ENCODE measurements around the gene ZMIZ1.
"Not testable (repeated sequence)": the region's sequence is repeated elsewhere in the genome, so short reads cannot be mapped to it uniquely, and the experiment has no call there.

Gene ZMIZ1

GRCh38 chr10:79274279-79275104 lies 205.7 kb downstream of the ZMIZ1 start:
- DNase-seq = peak; percentile 70

GRCh38 chr10:79275105-79275430 lies 206.3 kb downstream of the ZMIZ1 start:
- no peak for DNase-seq

DNA sequence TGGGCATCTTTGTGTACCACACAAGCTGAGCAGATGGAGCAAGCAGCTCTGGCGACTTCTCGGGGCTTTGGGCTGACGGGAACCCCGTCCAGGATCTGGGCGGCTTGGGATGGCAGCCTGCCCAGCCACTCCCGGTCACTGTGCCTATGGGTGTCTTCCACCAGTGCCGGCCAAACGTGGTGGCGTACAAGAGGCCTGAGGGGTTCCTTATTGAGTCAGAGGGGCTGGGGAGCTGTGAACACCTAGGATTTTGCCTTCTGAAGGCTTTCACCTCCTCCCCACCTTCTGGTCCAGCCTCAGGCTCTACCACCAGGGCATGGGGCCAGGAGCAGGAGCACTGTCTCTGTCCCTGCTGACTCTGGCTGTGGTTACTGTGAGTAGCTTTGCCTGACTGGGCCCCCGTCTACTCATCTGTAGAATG lies 206.7 kb downstream of the ZMIZ1 start:
- no peak for DNase-seq

GRCh38 chr10:79277579-79278269 lies 209.0 kb downstream of the ZMIZ1 start:
- DNase-seq = no peak

DNA sequence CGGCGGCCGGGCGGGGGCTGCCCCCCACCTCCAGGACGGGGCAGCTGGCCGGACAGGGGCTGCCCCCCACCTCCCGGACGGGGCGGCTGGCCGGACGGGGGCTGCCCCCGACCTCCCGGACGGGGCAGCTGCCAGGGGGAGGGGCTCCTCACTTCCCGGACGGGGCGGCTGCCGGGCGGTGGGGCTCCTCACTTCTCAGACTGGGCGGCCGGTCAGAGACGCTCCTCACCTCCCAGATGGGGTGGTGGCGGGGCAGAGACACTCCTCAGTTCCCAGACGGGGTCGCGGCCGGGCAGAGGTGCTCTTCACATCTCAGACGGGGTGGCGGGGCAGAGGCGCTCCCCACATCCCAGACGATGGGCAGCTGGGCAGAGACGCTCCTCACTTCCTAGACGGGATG lies 210.3 kb downstream of the ZMIZ1 start:
- not testable (repeated sequence) for DNase-seq

DNA sequence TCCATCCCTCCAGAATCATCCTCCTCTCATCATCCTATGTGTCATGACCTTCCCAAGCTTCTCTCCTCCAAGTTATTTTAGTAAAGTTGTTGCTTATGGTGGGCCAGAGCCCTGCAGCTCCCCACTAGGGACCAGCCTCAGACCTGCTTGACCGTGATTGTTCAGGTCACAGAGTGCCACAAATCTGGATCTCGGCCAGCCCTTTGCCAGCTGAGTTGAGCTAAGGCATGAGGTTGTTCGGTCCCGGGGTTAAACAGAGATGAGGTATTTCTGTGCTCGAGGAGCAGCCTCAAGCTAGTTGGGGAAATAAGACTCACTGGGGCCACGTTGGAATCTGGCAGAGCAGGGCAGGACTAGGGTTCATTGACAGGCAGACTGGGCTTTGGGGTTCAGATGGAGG lies 212.2 kb downstream of the ZMIZ1 start:
- DNase-seq = no peak

DNA sequence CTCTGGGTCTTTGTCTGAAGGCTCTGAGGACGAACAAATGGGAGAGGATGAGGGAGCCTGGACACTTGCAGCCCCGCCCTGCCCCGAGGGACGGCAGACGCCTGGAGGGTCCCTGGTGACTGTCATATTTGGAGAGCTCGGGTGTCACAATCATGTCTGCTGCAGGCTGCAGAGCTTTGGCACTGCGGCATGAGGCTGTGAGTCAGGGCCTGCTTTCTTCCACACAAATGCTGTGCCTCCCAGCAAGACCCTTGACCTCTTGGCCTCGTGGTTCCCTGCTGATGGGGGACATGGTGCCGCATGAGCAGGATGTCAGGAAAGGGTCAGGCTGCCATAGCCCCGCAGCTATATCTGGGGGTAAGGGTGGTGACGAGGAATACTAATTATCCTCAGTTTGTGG lies 213.6 kb downstream of the ZMIZ1 start:
- DNase-seq = no peak

DNA sequence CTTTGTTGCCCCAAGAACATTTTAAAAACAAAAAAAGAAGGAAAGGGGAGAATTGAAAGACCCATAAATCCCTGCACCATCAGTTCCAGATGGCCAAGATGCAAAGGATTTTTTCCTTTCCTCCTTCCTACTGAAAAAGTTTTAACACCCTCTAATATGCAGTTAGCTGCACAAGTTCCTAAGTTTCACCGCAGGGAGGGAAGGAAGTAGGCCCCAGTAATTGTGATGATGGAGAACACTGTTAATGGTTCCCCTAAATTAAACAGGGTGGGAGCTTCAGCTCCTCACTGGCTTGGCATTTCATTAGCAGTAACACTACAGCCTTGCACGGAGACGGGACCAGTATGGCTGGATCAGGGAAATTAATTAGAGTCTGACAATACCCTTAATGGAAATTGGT lies 214.8 kb downstream of the ZMIZ1 start:
- DNase-seq = no peak

DNA sequence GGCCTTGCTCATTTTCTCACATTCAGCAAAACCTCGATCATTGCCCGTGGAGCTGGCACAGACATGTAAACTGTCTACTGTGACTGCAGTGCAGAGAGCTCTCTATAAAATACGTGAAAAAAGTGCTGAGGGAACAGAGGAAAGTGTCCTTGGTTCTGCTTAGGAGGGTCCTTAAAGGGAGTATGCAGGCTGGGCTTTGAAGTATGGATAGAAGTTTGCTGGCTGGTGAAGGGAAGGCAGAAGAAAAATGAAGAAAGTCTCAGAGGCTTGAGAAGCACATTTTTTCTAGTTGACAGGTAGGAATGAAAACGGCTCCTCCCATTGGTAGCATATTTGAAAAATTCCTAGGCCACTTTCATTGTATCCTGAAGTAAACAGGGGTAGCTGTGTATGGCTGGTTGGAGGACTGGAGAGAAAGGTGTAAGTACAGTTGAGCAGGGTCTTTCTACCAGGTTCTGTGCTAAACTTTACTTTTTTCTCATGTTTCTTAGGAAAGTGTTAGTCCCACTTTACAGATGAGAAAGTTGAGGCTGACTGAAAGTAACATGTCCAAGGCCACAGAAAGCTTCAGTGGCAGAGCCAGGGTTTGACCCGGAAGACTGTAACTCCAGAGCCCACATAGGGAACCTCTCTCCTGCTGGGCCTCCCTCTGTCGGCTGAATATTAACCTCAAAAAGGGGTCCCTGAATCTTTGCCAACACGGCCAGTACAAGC lies 215.5 kb downstream of the ZMIZ1 start:
- no peak for DNase-seq

GRCh38 chr10:79285315-79286197 lies 216.8 kb downstream of the ZMIZ1 start:
- no peak for DNase-seq

DNA sequence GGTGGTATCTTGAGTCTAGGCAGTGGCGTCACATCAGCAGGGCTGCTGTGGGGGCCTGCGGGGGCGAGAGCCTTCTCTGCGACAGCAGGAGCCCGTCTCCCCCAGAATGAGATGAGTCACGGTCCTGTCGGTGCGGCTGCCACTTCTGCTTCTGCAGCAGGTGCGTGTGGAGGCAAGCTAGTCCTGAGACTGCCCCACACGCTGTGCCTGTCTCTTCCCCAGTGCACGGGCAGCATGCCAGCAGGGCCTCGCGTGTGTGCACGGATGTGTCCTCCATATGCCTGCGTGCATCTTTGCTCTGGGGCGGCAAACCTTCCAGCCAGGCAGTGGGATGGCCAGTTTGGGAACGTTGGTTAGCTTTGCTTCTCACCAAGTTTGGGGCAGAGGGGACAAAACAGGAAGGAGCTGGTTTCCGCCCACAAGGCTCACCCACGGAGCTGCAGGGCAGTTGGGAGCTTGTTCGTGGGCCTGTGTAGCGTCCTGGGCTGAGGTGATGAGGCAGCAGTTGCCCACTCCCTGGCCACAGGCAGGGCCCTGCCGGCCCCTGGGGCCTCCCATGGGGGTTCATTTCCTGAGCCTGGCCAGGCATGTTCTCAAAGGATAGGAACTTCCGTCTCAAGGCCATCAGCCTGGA lies 217.7 kb downstream of the ZMIZ1 start:
- peak; percentile 91 for DNase-seq

- DNase-seq = no peak
Measured at GRCh38 chr10:79287973-79288723, 219.4 kb downstream of the ZMIZ1 start.

GRCh38 chr10:79289801-79290200 lies 221.0 kb downstream of the ZMIZ1 start:
- DNase-seq = no peak

DNA sequence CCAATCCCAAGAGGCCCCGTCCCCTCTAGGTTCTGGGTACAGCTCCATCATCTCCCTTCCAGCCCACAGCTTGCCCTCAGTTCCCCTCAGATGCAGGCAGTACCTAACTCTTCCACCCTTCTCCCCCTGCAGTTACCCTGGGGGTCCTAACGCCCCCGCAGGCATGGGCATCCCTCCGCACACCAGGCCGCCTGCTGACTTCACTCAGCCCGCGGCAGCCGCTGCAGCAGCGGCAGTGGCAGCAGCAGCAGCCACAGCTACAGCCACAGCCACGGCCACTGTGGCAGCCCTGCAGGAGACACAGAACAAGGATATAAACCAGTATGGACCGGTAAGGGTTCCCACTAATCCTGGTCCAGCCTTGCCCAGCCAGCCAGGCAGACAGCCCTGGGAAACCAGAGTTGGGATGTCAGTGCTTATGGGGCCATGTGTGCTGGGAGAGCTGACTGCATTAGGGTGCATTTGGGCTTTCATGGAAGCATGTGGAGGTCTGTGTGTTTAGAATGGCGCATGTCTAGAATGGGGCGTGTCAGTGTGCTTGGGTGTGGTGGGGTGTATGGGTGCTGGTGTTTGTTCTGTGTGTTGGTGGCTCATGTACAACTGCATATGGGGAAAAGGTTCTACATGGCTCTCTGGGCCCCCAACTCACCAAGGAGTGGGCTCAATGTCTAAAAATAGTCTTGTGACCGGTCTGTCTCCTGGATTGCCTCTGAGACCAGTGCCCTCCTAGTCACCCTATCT lies 223.4 kb downstream of the ZMIZ1 start:
- no peak for DNase-seq

DNA sequence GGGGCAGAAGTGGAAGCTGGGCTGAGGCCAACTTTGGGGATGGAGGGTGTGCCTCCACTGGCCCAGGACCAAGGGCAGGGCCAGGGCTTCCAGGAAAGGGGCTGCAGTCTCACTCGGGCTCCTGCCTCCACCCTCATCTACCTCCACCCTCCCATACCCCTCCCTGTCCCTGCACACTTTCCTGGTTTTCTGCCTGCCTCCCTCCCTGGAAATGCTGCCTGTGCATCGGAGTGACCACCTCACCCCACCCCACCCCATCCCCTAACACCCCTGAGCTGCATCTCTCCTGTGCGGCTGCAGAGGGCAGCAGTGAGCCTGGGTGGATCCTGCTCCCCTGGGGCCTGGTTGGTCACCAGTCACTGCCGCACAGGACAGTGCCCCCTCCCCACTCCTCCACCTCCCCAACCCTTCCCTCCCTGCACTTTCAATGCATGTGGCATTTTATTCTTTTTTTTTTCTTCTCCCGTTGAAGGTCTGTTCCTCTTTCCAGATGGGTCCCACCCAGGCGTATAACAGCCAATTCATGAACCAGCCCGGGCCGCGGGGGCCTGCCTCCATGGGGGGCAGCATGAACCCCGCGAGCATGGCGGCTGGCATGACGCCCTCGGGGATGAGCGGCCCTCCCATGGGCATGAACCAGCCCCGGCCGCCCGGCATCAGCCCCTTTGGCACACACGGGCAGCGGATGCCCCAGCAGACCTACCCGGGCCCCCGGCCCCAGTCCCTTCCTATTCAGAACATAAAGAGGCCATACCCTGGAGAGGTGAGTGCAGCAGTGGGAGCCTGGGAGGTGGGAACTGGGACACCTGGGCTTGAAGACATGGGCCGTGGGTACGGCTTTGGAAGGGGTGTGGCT lies 224.4 kb downstream of the ZMIZ1 start:
- peak; percentile 51 for DNase-seq

- peak; percentile 74 for DNase-seq
Measured at GRCh38 chr10:79293841-79294581, 225.2 kb downstream of the ZMIZ1 start.

DNA sequence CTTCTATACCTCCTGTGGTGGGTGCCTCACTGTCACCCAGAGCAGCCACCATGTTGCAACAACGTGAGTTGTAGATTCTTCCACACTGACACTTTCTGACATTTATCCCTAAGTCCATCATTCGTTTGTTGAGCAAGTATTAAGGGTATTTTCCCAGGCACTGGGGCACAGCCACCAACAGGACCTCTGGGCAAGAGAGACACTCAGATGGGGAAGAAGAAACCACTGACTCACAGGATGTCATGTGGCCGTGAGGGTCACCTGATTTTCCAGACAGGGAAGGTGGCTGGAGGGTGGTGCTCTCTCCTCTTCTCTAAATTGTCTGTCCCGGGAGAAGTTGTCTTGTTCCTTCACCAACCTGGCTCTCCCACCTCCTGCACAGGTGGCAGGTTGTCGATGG lies 226.8 kb downstream of the ZMIZ1 start:
- peak; percentile 78 for DNase-seq

DNA sequence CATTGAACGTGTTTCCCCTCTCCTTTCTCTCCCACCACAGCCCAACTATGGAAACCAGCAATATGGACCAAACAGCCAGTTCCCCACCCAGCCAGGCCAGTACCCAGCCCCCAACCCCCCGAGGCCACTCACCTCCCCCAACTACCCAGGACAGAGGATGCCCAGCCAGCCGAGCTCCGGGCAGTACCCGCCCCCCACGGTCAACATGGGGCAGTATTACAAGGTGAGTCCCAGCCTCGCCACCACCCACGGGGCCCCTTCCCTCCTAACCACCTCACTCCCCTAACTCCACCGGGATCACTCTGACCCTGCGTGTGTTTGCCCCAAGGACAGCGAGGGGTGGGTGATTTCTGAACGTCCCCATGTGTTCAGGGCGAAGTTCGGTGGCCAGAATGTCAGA lies 227.7 kb downstream of the ZMIZ1 start:
- DNase-seq = no peak
